Upper lobe of left lung (tissue), 6 donors: ENCODE data around the gene KDM8. TPM values are rescaled to one million over a fixed set of nuclear protein-coding genes. Genes with fewer than 3 reads are reported as not detected.
"Not testable (repeated sequence)": the region's sequence is repeated elsewhere in the genome, so short reads cannot be mapped to it uniquely, and the experiment has no call there.

Source experiments
- ATAC-seq, 2 donors: fragments of 200-7000 bp; cut with Tn5 transposase; one replicate each; pipeline ENCODE4 v1.9.1; 2022; ENCODE audit warnings: mild to moderate bottlenecking in 2 of 2, moderate library complexity in 2 of 2; ENCODE audit not compliant: low FRiP score in 2 of 2
- DNase-seq, 2 donors: peaks; one replicate each; pipeline ENCODE4 v3.0.0-alpha.2; 2019 to 2020
- H3K27ac ChIP-seq, 4 donors: fragments of 200-600 bp; sonication (generic); one replicate each; pipeline ENCODE4 v1.5.1; 2016 to 2019
- H3K27me3 ChIP-seq, 4 donors: fragments of 200-600 bp; sonication (generic); one replicate each; pipeline ENCODE4 v1.5.1; 2017 to 2019
- H3K36me3 ChIP-seq, 4 donors: fragments of 200-600 bp; sonication (generic); one replicate each; pipeline ENCODE4 v1.5.1; 2016 to 2019
- H3K4me1 ChIP-seq, 4 donors: fragments of 200-600 bp; sonication (generic); one replicate each; pipeline ENCODE4 v1.5.1; 2018 to 2019
- H3K4me3 ChIP-seq, 4 donors: fragments of 200-600 bp; sonication (generic); one replicate each; pipeline ENCODE4 v1.5.1; 2017 to 2019; ENCODE audit warnings: mild to moderate bottlenecking in 2 of 4, moderate library complexity in 1 of 4
- H3K9me3 ChIP-seq, 4 donors: fragments of 200-600 bp; sonication (generic); one replicate each; pipeline ENCODE4 v1.5.1; 2018 to 2019
- CTCF ChIP-seq, 6 experiments: fragments of 450-650 bp in 4 of 6; fragments of 200-600 bp in 2 of 6; sonication (generic) in 2 of 6; IDR thresholded peaks; one replicate each; pipeline ENCODE4 v1.5.1; 2016 to 2019; ENCODE audit warnings: antibody characterized with exemption in 6 of 6
- EP300 ChIP-seq, 4 donors: sonication (generic); formaldehyde crosslinking; IDR thresholded peaks; one replicate each; pipeline ENCODE4 v1.5.1; 2017; ENCODE audit warnings: antibody characterized with exemption in 4 of 4, control low read depth in 2 of 4
- POLR2A ChIP-seq, 4 donors: fragments of 450-650 bp; IDR thresholded peaks; one replicate each; pipeline ENCODE4 v1.5.1; 2016 to 2017; ENCODE audit warnings: antibody characterized with exemption in 4 of 4, mild to moderate bottlenecking in 2 of 4
- POLR2AphosphoS5 ChIP-seq, 2 donors: sonication (generic); formaldehyde crosslinking; IDR thresholded peaks; one replicate each; pipeline ENCODE4 v1.5.1; 2017; ENCODE audit warnings: antibody characterized with exemption in 2 of 2
- WGBS, 2 donors: methylation state at CpG; one replicate each; pipeline ENCODE4 v1.1.5; 2017 to 2018; 5-methylcytosine and 5-hydroxymethylcytosine counted together
- total RNA-seq, 6 donors: library from RNA; depleted of rRNA in 4 of 6; stranded (reverse); fragments of >200 nt in 4 of 6; gene quantifications; one replicate each; pipeline versions ENCODE4 v1.1.0 to v1.2.1, GENCODE V29; 2016 to 2021
- donor health status: DM: no; HTN: no; CAD: no; lungs with moderate emphysema.
- donor health status: DM: no; HTN: yes; CAD: no; lungs with severe emphysema.

The KDM8 gene
- total RNA-seq, 6 donors from 2014 or later: 5.1 to 50.3 (median 6.2) TPM

DNA sequence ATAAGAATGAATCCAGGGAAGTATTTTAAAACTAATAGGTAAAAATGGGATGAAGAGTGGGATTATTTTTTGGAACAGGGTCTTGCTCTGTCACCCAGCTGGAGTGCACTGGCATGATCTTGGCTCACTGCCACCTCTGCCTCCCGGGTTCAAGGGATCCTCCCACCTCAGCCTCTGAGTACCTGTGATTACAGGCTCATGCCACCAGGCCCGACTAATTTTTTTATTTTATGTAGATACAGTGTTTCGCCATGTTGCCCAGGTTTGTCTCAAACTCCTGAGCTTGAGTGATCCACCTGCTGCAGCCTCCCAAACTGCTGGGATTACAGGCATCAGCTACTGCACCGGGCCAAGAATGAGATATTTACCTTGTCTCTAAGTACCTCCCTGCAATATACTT lies 43.1 kb downstream of the KDM8 start:
- Histone ChIP-seq H3K27ac (peak overlapping the region in 3 of 4 donors; percentile 3 to 54 (median 36)), H3K36me3 (no peaks in the 10 kb centered on the region), H3K4me1 (peaks cover 37 to 49% (median 42%) of the 10 kb centered on the region in 4 donors), H3K27me3 (no peaks in the 10 kb centered on the region), H3K9me3 (no peaks in the 10 kb centered on the region), H3K4me3 (no peak overlapping the region)
- 63 to 70% methylated on average over 4 of the region's 4 CpGs for WGBS, 2 donors
- DNase-seq: peak in 1 of 2 donors; percentile 12
- ATAC-seq: no peak
- TF ChIP-seq POLR2A (IDR thresholded peaks at IDR 0.05): no peak
- no peak for TF ChIP-seq CTCF (IDR thresholded peaks at IDR 0.05)
- TF ChIP-seq POLR2AphosphoS5 (IDR thresholded peaks at IDR 0.05): no peak
- TF ChIP-seq EP300 (IDR thresholded peaks at IDR 0.05): no peak

DNA sequence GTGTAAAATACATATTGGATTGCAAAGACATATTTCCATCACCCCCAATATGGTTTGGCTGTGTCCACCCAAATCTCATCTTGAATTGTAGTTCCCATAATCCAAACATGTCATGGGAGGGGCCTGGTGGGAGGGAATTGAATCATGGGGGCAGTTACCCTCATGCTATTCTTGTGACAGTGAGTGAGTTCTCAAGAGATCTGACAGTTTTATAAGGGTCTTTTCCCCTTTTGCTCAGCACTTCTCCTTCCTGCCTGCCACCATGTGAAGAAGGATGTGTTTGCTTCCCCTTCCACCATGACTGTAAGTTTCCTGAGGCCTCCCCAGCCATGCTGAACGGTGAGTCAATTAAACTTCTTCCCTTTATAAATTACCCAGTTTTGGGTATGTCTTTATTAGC lies 43.8 kb downstream of the KDM8 start:
- H3K36me3 ChIP-seq, ATAC-seq, H3K27me3 ChIP-seq, H3K9me3 ChIP-seq, H3K4me3 ChIP-seq: not testable (repeated sequence)
- Histone ChIP-seq H3K4me1 (peaks cover 31 to 43% (median 35%) of the 10 kb centered on the region in 4 donors), H3K27ac (peak overlapping the region in 3 of 4 donors; percentile 3 to 54 (median 49))
- peak in 1 of 2 donors; percentile 38 for DNase-seq
- 67 to 68% methylated on average over 1 of the region's 1 CpG for WGBS, 2 donors

- H3K4me3 ChIP-seq: no peak overlapping the region
- H3K27ac ChIP-seq: peak overlapping the region in 1 of 4 donors; percentile 49
- no peaks in the 10 kb centered on the region for H3K9me3 ChIP-seq
- ATAC-seq (no peak), DNase-seq (no peak)
- 89 to 95% methylated on average over 2 of the region's 2 CpGs for WGBS, 2 donors
- H3K4me1 ChIP-seq: peaks cover 21 to 35% (median 27%) of the 10 kb centered on the region in 4 donors
- no peak for TF ChIP-seq POLR2AphosphoS5 (IDR thresholded peaks at IDR 0.05)
- no peak for TF ChIP-seq EP300 (IDR thresholded peaks at IDR 0.05)
- no peak for TF ChIP-seq POLR2A (IDR thresholded peaks at IDR 0.05)
- TF ChIP-seq CTCF (IDR thresholded peaks at IDR 0.05): no peak
- H3K27me3 ChIP-seq: no peaks in the 10 kb centered on the region
- H3K36me3 ChIP-seq: peaks cover 0 to 7% (median 0%) of the 10 kb centered on the region in 4 donors
Observed at GRCh38 chr16:27248036-27248435, 44.7 kb downstream of the KDM8 start.

DNA sequence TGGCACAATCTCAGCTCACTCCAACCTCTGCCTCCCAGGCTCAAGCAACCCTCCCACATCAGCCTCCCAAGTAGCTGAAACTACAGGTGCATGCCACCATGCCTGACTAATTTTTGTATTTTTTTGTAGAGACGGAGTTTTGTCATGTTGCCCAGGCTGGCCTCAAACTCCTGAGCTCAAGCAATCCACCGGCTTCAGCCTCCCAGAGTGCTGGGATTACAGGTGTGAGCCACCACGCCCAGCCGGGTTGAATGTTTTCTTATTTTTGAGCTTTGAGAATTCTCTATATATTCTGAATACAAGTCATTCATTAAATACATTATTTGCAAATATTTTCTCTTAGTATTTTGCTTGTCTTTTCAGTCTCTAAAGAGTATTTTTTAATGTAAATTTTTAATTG lies 45.6 kb downstream of the KDM8 start:
- not testable (repeated sequence) for H3K36me3 ChIP-seq, H3K4me3 ChIP-seq, H3K27ac ChIP-seq, H3K27me3 ChIP-seq, ATAC-seq, H3K9me3 ChIP-seq
- WGBS, 2 donors: 98% methylated on average over 4 of the region's 4 CpGs
- H3K4me1 ChIP-seq: peaks cover 18 to 32% (median 26%) of the 10 kb centered on the region in 4 donors
- DNase-seq: peak in 1 of 2 donors; percentile 12

- Histone ChIP-seq H3K27ac (no peak overlapping the region), H3K36me3 (peaks cover 0 to 17% (median 3%) of the 10 kb centered on the region in 4 donors), H3K9me3 (no peaks in the 10 kb centered on the region), H3K27me3 (no peaks in the 10 kb centered on the region), H3K4me1 (peaks cover 7 to 20% (median 12%) of the 10 kb centered on the region in 4 donors), H3K4me3 (no peak overlapping the region)
- WGBS, 2 donors: 94 to 95% methylated on average over 8 of the region's 8 CpGs
- DNase-seq: no peak
- ATAC-seq: no peak
- TF ChIP-seq POLR2AphosphoS5 (IDR thresholded peaks at IDR 0.05): no peak
- no peak for TF ChIP-seq POLR2A (IDR thresholded peaks at IDR 0.05)
- TF ChIP-seq CTCF (IDR thresholded peaks at IDR 0.05): no peak
- no peak for TF ChIP-seq EP300 (IDR thresholded peaks at IDR 0.05)
Observed at GRCh38 chr16:27251541-27252205, 48.3 kb downstream of the KDM8 start.

GRCh38 chr16:27252206-27252585 lies 48.9 kb downstream of the KDM8 start:
- Histone ChIP-seq H3K9me3 (no peaks in the 10 kb centered on the region), H3K36me3 (peaks cover 0 to 17% (median 6%) of the 10 kb centered on the region in 4 donors), H3K4me3 (no peak overlapping the region), H3K27ac (no peak overlapping the region), H3K4me1 (peaks cover 5 to 22% (median 13%) of the 10 kb centered on the region in 4 donors), H3K27me3 (no peaks in the 10 kb centered on the region)
- DNase-seq (no peak), ATAC-seq (no peak)
- 91 to 100% methylated on average over 6 of the region's 6 CpGs for WGBS, 2 donors
- no peak for TF ChIP-seq CTCF (IDR thresholded peaks at IDR 0.05)
- no peak for TF ChIP-seq POLR2AphosphoS5 (IDR thresholded peaks at IDR 0.05)
- no peak for TF ChIP-seq POLR2A (IDR thresholded peaks at IDR 0.05)
- TF ChIP-seq EP300 (IDR thresholded peaks at IDR 0.05): no peak
